SK-N-MC (cell line): Measurements from ENCODE around the gene MRAP.

ENCODE experiments used
- EZH2 ChIP-seq: fragments of 200-600 bp; sonication (generic); IDR thresholded peaks from one replicate; pipeline ENCODE4 v1.6.1; 2017; ENCODE audit warnings: antibody characterized with exemption
- POLR2AphosphoS5 ChIP-seq: IDR thresholded peaks from 2 replicates; pipeline ENCODE4 v1.6.1; 2012; ENCODE audit warnings: mild to moderate bottlenecking, low read depth, low read length, borderline replicate concordance

GRCh38 chr21:32303385-32303784 lies 4.7 kb downstream of the MRAP start:
- TF ChIP-seq POLR2AphosphoS5 (no peak), EZH2 (no peak)
